Thoracic aorta (tissue), 2 donors: ENCODE measurements around the gene COCH. TPM values are rescaled to one million over a fixed set of nuclear protein-coding genes. Genes with fewer than 3 reads are reported as not detected.

Experiments
- ATAC-seq: fragments of 150-250 bp; one replicate; pipeline ENCODE4 v1.8.0; 2017; ENCODE audit warnings: low read depth; ENCODE audit not compliant: insufficient number of reproducible peaks, low FRiP score
- DNase-seq: peaks from one replicate; pipeline ENCODE4 v3.0.0-alpha.2; 2020; ENCODE audit warnings: low spot score
- H3K27ac ChIP-seq, 2 donors: fragments of 200-600 bp; sonication (generic); 1 replicate in 1 of 2; 2 replicates in 1 of 2; pipeline ENCODE4 v1.5.1; 2016; ENCODE audit warnings: mild to moderate bottlenecking in 2 of 2, moderate library complexity in 2 of 2
- H3K27me3 ChIP-seq: fragments of 200-600 bp; sonication (generic); replicated peaks from 2 replicates; pipeline ENCODE4 v1.6.0; 2016; ENCODE audit warnings: mild to moderate bottlenecking; ENCODE audit not compliant: insufficient read depth
- H3K36me3 ChIP-seq: fragments of 200-600 bp; sonication (generic); one replicate; pipeline ENCODE4 v1.5.1; 2016
- H3K4me1 ChIP-seq, 2 donors: fragments of 200-600 bp; sonication (generic); 1 replicate in 1 of 2; 2 replicates in 1 of 2; pipeline versions ENCODE4 v1.5.1 to v1.6.0; 2016; ENCODE audit warnings: low read depth in 2 of 2, mild to moderate bottlenecking in 1 of 2; ENCODE audit not compliant: control insufficient read depth in 1 of 2
- H3K4me3 ChIP-seq: fragments of 200-600 bp; sonication (generic); 2 replicates; pipeline ENCODE4 v1.5.1; 2016; ENCODE audit warnings: mild to moderate bottlenecking
- H3K9me3 ChIP-seq: fragments of 200-600 bp; sonication (generic); 2 replicates; pipeline ENCODE4 v1.5.1; 2016
- total RNA-seq, 2 donors: library from RNA; depleted of rRNA; stranded (reverse); fragments of >200 nt; gene quantifications; one replicate each; pipeline versions ENCODE4 v1.1.0 to v1.2.3, GENCODE V29; 2016
- TF ChIP-seq, protein P1 (sequence below): fragments of 200-600 bp; sonication (generic); IDR thresholded peaks from one replicate; pipeline ENCODE4 v1.5.1; 2019; ENCODE audit warnings: antibody characterized with exemption

COCH gene
- total RNA-seq, 2 donors from 2014 or later, result 1.5 to 9.9 TPM

DNA sequence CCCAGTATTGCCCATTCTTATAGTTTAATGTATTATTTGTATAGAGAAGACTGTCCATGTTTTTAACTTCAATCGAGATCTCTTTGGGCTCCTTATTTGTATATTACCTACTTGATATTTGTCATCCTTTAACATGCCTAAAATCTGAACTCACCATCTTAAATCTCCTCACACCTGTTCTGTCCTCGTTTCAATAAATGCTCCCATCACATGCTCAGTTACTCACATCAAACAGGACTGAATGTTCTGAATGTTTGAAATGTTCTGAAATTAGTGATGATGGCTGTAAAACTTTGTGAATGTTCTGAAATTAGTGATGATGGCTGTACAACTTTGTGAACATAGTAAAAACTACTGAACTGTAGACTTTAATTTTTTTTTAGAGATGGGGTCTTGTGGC, 34.5 kb downstream of the COCH start:
- H3K27ac ChIP-seq, result no peak overlapping the region
- no peak for DNase-seq
- H3K4me1 ChIP-seq, result no peaks in the 10 kb centered on the region
- peaks cover 8% of the 10 kb centered on the region for H3K36me3 ChIP-seq
- H3K4me3 ChIP-seq, result no peak overlapping the region
- TF ChIP-seq, protein P1, sequence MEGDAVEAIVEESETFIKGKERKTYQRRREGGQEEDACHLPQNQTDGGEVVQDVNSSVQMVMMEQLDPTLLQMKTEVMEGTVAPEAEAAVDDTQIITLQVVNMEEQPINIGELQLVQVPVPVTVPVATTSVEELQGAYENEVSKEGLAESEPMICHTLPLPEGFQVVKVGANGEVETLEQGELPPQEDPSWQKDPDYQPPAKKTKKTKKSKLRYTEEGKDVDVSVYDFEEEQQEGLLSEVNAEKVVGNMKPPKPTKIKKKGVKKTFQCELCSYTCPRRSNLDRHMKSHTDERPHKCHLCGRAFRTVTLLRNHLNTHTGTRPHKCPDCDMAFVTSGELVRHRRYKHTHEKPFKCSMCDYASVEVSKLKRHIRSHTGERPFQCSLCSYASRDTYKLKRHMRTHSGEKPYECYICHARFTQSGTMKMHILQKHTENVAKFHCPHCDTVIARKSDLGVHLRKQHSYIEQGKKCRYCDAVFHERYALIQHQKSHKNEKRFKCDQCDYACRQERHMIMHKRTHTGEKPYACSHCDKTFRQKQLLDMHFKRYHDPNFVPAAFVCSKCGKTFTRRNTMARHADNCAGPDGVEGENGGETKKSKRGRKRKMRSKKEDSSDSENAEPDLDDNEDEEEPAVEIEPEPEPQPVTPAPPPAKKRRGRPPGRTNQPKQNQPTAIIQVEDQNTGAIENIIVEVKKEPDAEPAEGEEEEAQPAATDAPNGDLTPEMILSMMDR, result no peak
- H3K9me3 ChIP-seq, result no peaks in the 10 kb centered on the region
- H3K27me3 ChIP-seq, result no peaks in the 10 kb centered on the region
- no peak for ATAC-seq

DNA sequence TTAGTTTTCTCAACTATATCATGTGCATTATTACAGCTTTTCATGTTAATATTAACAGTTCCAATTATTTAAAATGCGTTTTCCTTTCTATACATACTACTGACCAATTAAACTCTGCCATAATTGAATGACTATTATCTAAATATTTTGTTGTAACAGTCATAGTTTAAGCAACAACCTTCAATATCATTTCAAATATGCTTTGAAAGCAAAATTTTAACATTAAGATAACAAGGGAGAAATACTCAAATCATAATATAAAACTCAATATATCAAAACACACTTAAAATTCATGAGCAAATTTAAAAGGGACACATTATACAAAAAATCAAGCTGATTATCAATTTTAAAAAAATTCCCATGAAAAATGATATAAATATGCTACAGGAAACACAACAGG, 40.5 kb downstream of the COCH start:
- no peak overlapping the region for H3K27ac ChIP-seq
- TF ChIP-seq, protein P1, result no peak
- H3K36me3 ChIP-seq, result peaks cover 4% of the 10 kb centered on the region
- H3K4me3 ChIP-seq, result no peak overlapping the region
- H3K4me1 ChIP-seq, result no peaks in the 10 kb centered on the region
- H3K9me3 ChIP-seq, result no peaks in the 10 kb centered on the region
- DNase-seq, result no peak
- no peaks in the 10 kb centered on the region for H3K27me3 ChIP-seq
- ATAC-seq, result no peak

DNA sequence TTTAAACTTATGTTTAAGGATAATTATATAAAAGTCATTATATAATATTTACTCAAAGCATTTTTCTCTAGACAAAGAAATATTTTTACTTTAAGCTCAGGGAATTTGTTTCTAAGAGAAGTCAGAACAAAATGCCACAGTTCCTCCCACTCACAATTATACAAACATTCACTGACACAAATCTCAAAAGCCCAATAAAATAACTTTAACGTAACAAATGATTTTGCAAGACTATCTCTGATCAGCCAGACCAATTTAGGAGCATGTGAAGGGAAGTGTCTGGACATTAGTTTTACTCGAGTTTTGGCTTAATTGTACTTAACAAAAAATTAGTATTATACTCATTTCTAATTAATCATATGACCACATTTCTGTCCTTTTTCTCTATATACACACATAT, 41.2 kb downstream of the COCH start:
- Histone ChIP-seq H3K4me3 (no peak overlapping the region), H3K27ac (no peak overlapping the region), H3K27me3 (no peaks in the 10 kb centered on the region), H3K4me1 (no peaks in the 10 kb centered on the region), H3K36me3 (peaks cover 2% of the 10 kb centered on the region), H3K9me3 (no peaks in the 10 kb centered on the region)
- TF ChIP-seq, protein P1, result no peak
- no peak for ATAC-seq
- no peak for DNase-seq

DNA sequence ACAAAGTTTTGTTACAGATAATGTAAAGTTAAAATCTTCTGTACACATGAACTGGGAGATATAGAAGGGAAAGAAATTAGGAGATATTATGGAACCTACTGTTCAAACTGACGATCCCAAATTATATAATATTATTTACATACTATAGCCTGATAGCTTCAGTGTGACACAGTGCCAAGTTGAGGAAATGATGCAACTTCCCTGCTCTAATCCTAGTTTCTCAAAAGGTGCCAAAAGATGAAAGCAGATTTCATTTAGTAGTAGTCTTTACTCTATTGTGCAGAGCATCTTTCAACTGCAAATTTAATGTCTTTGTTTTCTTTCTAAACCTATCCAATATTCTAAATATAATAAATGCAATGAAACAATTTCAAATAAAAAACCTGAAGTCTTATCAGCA, 46.9 kb downstream of the COCH start:
- Histone ChIP-seq H3K9me3 (no peaks in the 10 kb centered on the region), H3K4me3 (no peak overlapping the region), H3K27me3 (no peaks in the 10 kb centered on the region), H3K36me3 (no peaks in the 10 kb centered on the region), H3K27ac (no peak overlapping the region), H3K4me1 (no peaks in the 10 kb centered on the region)
- no peak for DNase-seq
- ATAC-seq, result no peak
- TF ChIP-seq, protein P1, result no peak

DNA sequence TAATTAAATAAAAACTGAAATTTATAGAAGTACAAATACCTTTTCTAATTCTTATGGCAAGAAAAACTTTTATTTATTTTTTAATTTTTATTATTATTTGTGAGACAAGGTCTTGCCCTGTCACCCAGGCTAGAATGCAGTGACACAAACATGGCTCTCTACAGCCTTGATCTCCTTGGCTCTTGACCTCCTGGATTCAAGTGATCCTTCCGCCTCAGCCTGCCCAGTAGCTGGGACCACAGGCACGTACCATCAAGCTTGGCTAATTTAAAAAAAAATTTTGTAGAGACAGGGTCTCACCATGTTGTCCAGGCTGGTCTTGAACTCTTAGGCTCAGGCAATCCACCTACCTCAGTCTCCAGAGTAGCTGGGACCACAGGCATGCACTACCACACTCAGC, 47.4 kb downstream of the COCH start:
- Histone ChIP-seq H3K4me1 (no peaks in the 10 kb centered on the region), H3K4me3 (no peak overlapping the region), H3K9me3 (no peaks in the 10 kb centered on the region), H3K27me3 (no peaks in the 10 kb centered on the region), H3K27ac (no peak overlapping the region), H3K36me3 (no peaks in the 10 kb centered on the region)
- ATAC-seq (no peak), DNase-seq (no peak)
- TF ChIP-seq, protein P1, result no peak
